HG03159 (cell line): ENCODE results near the gene ST6GAL1.
"Not testable (repeated sequence)": the region's sequence is repeated elsewhere in the genome, so short reads cannot be mapped to it uniquely, and the experiment has no call there.

Source experiments
- ATAC-seq: cut with Tn5 transposase; IDR thresholded peaks from one replicate; pipeline ENCODE4 v1.9.1; 2021; ENCODE audit warnings: mild to moderate bottlenecking, moderate library complexity; ENCODE audit not compliant: unreplicated experiment

The ST6GAL1 gene, protein sequence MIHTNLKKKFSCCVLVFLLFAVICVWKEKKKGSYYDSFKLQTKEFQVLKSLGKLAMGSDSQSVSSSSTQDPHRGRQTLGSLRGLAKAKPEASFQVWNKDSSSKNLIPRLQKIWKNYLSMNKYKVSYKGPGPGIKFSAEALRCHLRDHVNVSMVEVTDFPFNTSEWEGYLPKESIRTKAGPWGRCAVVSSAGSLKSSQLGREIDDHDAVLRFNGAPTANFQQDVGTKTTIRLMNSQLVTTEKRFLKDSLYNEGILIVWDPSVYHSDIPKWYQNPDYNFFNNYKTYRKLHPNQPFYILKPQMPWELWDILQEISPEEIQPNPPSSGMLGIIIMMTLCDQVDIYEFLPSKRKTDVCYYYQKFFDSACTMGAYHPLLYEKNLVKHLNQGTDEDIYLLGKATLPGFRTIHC

DNA sequence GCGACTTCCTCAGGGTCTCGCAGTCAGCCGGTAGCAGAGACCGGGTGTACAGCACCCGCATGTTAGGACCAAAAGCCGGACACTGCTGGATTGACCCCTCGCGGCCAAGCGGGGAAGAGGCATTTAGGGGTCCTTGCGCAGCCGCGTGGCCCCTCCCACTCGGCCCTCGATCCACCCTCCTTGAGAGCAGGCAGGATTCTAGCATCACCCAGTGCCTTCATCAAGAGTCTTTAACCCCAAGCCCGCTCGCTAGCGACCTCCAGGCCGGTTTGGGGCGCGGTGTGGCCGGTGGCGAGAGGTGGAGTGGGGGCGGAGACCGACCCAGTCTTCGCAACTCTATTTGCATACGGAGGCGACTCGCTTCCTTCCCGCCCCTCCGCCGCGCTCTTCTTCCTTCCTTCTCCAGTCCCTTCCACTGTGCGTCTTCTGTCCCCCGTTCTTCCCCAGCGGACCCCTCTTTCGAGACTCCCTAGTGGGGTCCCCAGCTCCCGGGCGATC lies at the start of gene ST6GAL1:
Gene ST6GAL1, plus strand, starts transcription at position 384 of the 498 bp plus-strand sequence. CDS start 112,178 bp downstream, outside the sequence.
- peak; percentile 57 for ATAC-seq

DNA sequence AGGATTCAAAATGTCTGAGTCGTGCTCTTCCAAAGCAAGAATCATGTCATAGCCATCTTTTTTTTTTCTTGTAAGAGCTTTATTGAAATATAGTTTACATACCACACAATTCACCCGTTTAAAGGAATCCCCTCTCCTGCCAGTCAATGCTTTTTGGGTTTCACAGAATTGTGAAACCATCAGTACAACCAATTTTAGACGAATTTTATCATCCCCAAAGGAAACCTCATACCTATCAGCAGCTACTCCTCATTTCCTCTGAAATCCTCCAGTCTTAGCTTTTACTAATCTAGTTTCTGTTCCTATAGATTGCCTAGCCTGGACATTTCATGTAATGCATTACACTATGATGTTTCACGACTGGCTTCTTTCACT lies 48.2 kb upstream of the ST6GAL1 start:
- no peak for ATAC-seq

DNA sequence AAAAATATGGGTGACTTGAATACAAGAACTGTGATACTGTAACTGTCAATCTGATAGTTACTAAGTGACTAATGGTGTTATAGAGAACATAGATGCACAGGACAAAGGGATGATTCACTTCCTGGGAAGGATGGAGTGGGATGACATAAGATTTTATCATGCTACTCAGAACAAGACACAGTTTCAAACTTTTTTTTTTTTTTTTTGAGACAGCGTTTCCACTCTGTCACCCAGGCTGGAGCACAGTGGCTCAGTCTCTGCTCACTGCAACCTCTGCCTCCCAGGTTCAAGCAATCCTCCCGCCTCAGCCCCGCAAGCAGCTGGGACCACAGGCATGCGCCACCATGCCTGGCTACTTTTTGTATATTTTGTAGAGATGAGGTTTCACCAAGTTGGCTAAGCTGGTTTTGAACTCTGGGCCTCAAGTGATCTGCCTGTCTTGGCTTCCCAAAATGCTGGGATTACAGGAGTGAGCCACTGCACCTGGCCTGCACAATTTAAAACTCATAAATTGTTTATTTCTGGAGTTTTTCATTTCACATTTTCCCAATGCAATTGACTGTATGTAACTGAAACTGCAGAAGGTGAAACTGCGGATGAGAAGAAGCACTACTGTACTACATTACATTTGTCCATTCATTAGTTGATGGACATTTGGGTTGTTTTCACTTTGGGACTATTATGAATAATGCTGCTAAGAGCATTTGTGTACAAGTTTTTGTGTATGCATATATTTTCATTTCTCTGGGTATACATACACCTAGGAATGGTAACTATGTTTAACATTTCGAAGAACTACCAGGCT lies 47.2 kb upstream of the ST6GAL1 start:
- no peak for ATAC-seq

DNA sequence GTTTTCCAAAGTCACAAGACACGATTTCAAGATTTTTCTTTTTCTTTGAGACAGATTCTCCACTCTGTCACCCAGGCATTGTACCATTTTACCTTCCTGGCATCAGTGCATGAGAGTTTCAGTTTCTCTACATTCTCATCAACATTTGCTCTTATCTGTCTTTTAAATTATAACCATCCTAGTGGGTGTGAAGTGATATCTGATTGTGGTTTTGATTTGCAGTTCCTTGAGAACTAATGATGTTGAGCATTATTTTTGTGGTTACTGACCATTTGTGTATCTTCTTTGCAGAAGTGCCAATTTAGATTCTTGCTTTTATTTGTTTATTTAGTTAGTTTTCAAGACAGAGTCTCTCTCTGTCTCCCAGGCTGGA lies 46.7 kb upstream of the ST6GAL1 start:
- ATAC-seq = no peak

DNA sequence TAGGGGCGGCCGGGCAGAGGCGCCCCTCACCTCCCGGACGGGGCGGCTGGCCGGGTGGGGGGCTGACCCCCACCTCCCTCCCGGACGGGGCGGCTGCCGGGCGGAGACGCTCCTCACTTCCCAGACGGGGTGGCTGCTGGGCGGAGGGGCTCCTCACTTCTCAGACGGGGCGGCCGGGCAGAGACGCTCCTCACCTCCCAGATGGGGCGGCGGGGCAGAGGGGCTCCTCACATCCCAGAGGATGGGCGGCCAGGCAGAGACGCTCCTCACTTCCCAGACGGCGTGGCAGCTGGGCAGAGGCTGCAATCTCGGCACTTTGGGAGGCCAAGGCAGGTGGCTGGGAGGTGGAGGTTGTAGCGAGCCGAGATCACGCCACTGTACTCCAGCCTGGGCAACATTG lies 45.5 kb upstream of the ST6GAL1 start:
- not testable (repeated sequence) for ATAC-seq

DNA sequence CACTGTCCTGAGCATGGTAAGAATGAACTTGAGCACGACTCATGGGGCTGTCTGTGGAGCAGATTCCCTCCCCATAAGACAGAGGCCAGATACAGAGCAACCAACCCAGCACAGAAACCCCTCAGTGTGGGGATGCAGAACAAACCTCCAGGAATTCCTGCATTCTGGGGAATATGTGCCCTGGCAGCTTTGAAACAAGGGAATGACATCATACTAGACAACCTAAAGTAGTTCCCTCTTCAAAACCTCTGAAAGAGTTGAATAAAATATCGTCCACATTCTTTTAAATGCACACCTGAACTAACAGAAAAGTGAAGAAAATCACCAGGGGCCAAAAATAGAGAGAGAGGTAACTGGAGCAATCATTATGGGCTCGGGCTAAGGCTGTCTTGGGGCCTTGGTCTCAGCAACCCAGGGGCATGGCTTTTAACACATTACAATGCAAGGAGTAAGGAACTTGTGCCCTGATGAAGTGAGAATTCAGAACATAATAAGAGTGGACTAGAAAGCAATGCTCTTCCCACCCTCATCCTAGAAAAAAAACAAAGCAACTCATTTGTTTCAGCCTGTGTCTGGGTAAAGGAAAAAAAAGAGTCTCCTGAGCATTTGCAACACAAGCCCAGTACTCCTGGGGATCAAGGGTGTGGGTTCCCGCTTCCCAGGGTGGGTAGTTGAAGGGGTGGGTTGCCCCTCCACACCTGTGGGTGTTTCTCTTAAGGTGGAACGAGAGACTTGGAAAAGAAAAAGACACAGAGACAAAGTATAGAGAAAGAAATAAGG lies 43.9 kb upstream of the ST6GAL1 start:
- no peak for ATAC-seq

DNA sequence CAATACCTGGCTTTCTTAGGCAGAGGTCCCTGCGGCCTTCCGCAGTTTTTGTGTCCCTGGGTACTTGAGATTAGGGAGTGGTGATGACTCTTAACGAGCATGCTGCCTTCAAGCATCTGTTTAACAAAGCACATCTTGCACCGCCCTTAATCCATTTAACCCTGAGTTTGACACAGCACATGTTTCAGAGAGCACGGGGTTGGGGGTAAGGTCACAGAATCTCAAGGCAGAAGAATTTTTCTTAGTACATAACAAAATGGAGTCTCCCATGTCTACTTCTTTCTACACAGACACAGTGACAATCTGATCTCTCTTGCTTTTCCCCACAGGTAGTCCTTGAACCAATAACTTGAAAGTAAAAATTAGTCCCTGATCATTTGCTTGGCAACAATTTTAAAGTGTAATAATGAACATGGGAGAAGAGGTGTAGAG lies 42.8 kb upstream of the ST6GAL1 start:
- ATAC-seq = not testable (repeated sequence)

DNA sequence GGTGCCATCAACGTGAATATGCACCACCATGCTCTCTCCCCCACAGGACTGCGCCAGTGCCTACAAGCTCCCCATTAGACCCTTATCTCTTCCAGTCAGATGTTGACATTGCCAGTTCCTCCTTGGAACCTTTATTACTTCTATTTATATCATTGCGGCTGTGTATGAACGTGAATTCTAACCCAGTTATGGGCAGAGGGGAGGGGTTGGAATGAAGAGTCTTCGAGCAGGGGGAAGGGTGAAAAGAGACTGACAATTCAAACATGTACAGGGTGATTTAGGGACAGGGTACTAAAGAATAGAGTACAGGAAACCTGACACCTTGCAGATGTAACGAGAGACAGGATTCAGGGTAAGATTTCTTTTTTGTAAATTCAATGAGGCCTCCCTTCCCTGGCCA lies 41.8 kb upstream of the ST6GAL1 start:
- no peak for ATAC-seq

DNA sequence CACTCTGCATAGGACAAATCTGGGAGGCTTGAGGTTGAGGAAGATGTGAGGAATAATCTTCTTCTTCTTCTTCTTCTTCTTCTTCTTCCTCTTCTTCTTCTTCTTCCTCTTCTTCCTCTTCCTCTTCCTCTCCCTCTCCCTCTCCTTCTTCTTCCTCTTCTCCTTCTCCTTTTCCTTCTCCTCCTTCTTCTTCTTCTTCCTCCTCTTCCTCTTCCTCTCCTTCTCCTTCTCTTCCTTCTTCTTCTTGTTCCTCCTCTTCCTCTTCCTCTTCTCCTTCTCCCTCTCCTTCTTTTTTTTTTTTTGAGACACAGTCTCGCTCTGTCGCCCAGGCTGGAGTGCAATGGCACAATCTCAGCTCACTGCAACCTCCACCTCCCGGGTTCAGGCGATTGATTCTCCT lies 40.6 kb upstream of the ST6GAL1 start:
- not testable (repeated sequence) for ATAC-seq

DNA sequence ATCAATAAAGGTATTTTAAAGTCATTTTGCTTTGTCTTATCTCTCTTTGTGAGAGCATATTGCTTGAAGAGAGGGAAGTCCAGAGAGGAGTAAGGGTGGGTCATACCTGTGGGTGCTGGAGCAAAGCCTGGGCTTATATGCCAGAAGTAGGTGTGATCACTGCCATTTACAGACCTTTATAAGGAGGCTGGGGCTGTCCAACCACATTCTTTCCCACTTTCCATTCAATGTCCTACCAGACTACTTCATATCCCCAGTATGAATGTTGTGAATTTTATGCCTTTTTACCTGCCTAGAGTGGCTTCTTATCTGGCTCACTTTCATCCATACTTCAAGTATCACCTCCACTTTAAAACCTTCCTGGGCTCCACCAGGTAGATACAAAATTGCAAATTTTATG lies 39.4 kb upstream of the ST6GAL1 start:
- ATAC-seq = no peak

DNA sequence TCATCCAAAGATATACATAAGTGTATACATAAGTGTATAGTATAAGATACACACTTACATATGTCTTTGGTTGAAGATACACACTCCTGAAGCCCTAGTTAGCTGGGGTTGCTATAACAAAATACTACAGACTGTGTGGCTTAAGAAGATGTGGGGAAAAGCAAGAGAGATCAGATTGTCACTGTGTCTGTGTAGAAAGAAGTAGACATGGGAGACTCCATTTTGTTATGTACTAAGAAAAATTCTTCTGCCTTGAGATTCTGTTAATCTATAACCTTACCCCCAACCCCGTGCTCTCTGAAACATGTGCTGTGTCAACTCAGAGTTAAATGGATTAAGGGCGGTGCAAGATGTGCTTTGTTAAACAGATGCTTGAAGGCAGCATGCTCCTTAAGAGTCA lies 37.3 kb upstream of the ST6GAL1 start:
- ATAC-seq = not testable (repeated sequence)

DNA sequence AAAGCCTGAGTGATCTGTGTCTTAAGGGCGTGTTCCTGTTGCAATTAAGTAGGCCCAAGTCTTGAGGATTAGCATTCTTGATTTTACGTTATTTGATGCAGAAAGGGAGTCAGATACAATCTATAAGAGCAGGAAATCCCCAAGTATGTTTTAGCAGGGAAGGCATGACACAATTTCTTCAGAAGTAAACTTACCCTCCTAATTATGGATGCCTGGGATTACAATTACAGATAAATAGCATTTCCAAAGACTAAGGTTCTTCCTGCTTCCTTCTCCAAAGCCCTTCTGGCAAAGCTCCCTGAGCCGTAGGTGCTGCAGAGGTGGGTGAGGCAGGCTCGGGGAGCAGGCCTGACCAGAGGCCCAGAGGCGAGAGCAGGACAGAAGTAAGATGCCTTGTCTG lies 34.9 kb upstream of the ST6GAL1 start:
- ATAC-seq = no peak

DNA sequence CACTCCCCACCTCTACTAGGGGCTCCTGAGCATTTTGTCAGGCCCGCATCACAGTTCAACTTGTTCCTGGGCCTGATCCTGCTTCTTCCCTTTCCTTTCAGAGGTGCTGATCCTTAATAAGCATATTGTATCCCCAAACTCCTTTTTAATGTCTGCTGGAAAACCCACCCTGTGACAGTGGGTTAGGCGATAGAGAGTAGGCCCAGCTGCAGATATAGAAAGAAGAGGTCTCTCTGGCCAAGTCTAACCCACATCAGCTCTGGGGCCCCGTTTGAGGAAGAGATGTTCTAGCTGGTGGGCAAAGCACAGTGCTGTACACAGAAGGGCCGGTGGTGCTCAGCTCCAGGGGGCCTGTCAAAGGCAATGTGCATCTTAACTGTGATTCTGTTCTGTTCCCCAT lies 34.3 kb upstream of the ST6GAL1 start:
- no peak for ATAC-seq

DNA sequence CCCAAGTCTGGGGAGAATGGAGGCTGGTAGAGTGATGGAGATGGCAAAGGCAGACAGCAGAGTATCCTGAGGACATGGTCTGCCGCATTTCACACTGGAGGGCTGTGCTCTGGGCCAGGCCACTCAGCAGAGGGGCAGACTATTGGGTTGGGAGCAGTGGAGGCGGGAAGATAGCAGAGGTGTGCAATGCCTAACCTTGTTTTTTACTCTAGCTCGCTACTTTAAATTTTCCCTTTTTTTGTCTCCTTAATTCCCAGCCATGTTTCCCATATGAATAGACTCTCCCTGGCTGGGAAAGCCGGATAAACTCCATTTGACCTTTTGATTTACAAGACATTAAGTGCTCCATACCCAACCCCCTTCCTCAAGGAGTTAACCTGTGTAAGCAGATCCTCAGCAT lies 33.5 kb upstream of the ST6GAL1 start:
- ATAC-seq = no peak

DNA sequence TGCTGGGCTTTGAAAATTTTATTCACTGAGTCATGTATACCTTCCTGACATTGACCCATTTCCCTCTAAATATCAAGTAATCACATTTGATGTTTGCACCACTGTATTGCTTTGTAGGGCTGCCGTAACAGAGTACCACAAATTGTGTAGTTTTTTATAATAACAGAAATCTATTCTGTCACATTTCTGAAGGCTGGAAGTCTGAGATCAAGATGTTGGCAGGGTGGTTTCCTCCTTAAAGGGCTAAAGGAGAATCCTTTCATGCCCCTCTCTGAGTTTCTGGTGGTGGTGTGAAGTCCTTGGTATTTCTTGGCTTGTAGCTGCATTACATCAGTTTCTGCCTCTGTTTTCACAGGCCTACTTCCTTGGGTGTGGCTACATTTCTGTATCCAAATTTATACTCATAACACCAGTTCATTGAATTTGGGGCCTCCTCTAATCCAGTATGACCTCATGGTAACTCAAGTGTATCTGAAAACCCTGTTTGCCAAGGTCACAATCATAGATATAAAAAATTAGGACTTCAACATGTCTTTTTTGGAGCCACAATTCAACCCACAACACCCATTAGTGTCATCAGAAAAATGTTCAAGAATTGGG lies 29.1 kb upstream of the ST6GAL1 start:
- no peak for ATAC-seq

DNA sequence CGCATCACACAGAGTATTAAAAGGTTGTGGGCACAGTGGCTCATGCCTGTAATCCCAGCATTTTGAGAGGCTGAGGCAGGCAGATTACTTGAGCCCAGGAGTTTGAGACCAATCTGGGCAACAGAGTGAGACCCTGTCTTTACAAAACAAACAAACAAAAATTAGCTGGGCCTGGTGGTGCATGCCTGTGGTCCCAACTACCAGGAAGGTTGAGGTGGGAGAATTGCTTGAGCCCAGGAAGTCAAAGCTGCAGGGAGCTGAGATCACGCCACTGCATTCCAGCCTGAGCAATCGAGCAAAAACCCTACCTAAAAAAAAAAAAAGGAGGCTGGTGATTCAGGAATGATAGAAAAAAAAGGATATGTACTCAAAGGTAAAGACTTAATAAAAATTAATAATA lies 28.2 kb upstream of the ST6GAL1 start:
- ATAC-seq = no peak

DNA sequence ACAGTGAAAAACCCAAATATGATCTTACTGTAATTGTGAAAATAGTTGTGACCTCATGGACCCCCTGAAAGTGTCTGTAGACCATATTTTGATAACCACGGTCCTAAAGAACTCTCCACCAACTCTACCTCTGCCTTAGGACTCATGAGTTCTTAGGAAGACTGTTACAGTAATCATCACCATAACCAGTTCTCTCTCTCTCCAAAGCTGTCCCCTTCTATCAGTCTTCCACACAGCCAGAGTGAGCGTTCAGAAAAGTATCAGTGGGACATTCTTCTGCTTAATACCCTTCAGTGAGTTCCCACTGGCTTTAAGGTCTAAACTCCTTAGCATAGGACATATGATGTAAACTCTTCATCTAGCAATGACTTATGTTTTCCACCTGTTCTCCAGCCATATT lies 27.6 kb upstream of the ST6GAL1 start:
- no peak for ATAC-seq

DNA sequence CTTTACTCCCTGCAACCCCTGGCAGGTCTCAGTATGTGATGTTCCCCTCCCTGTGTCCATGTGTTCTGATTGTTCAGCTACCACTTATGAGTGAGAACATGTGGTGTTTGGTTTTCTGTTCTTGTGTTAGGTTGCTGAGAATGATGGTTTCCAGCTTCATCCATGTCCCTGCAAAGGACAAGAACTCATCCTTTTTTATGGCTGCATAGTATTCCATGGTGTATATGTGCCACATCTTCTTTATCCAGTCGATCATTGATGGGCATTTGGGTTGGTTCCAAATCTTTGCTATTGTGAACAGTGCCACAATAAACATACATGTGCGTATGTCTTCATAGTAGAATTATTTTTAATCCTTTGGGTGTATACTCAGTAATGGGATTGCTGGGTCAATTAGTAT lies 26.6 kb upstream of the ST6GAL1 start:
- not testable (repeated sequence) for ATAC-seq

DNA sequence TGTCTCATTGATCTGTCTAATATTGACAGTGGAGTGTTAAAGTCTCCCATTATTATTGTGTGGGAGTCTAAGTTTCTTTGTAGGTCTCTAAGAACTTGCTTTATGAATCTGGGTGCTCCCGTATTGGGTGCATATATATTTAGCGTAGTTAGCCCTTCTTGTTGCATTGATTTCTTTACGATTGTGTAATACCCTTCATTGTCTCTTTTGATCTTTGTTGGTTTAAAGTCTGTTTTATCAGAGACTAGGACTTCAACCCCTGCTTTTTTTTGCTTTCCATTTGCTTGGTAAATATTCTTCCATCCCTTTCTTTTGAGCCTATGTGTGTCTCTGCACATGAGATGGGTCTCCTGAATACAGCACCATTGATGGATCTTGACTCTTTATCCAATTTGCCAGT lies 23.3 kb upstream of the ST6GAL1 start:
- not testable (repeated sequence) for ATAC-seq

DNA sequence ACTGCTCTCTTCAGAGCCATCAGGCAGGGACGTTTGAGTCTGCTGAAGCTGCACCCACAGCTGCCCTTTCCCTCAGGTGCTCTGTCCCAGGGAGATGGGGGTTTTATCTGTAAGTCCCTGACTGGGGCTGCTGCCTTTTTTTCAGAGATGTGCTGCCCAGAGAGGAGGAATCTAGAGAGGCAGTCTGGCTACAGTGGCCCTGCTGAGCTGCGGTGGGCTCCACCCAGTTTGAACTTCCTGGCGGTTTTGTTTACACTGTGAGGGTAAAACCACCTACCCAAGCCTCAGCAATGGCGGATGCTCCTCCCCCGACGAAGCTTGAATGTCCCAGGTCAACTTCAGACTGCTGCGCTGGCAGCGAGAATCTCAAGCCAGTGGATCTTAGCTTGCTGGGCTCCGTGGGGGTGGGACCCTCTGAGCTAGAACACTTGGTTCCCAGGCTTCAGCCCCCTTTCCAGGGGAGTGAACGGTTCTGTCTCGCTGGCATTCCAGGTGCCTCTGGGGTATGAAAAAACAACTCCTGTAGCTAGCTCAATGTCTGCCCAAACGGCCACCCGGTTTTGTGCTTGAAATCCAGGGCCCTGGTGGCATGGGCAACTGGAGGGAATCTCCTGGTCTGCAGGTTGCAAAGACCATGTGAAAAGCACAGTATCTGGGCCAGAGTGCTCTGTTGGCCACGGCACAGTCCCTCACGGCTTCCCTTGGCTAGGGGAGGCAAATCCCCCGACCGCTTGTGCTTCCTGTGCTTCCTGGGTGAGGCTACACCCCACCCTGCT lies 21.1 kb upstream of the ST6GAL1 start:
- no peak for ATAC-seq
